NCI-H345 treated with DMSO at 0.1 percent for 48 hours (cell line): ENCODE data around the gene TMEM165.

Experiments
- DNase-seq: peaks from one replicate; lab custom pipeline; 2025; ENCODE audit not compliant: unreplicated experiment; lab: John Stamatoyannopoulos, UW

TMEM165 gene

GRCh38 chr4:55450566-55450965 is 54.8 kb downstream of the TMEM165 start:
- no peak for DNase-seq

GRCh38 chr4:55458164-55458563 is 62.4 kb downstream of the TMEM165 start:
- no peak for DNase-seq

DNA sequence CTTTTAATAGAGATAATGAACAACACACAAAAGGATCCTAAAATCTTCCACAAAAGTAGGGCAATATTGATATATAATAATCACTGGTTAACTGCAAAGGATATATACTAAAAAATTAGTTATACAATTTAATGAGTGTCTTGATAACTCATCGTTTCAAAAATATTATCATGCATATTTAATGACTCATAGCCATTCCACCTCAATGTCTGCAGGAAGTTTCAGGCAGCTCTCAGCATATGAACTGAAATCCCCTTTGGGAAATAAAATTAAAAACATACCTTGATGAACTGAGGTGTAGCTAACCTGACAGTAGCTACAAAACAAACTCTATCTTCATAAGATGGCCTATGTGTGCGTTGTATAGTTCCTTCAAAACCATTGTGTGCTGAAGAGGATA is 62.9 kb downstream of the TMEM165 start:
- DNase-seq, result no peak

- DNase-seq, result no peak
These were observed 70.2 kb downstream of the TMEM165 start for GRCh38 chr4:55466001-55466400.

GRCh38 chr4:55468724-55469123 is 73.0 kb downstream of the TMEM165 start:
- DNase-seq, result no peak

DNA sequence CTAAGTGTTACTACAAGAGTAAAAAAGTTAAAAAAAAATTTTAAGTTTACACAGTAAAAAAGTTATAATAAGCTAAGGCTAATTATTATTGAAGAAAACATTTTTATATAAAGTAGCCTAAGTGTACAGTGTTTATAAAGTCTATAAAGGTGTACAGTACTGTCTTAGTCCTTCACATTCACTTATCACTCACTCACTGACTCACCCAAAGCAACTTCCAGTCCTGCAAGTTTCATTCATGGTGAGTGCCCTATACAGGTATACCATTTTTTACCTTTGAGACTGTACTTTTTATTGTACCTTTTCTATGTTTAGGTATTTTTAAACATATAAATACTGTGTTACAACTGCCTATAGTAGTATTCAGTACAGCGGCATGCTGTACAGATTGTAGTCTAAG is 74.2 kb downstream of the TMEM165 start:
- no peak for DNase-seq
